Neuronal stem cell (in vitro differentiated cells): ENCODE measurements around the gene ANKMY1.

Source experiments
- DNase-seq: peaks from one replicate; pipeline ENCODE4 v3.0.0-alpha.2; 2013; ENCODE audit warnings: low spot score
- H2AFZ ChIP-seq: one replicate; pipeline ENCODE4 v1.6.1; 2013; ENCODE audit warnings: mild to moderate bottlenecking, low read length, inconsistent platforms
- H2AK5ac ChIP-seq: 2 replicates; pipeline ENCODE4 v1.6.1; 2013; ENCODE audit warnings: low read depth, mild to moderate bottlenecking, inconsistent platforms, low read length, moderate library complexity, mixed read lengths
- H2BK120ac ChIP-seq: 2 replicates; pipeline ENCODE4 v1.6.1; 2013; ENCODE audit warnings: low read depth, mild to moderate bottlenecking, inconsistent platforms, low read length, moderate library complexity, mixed read lengths
- H2BK12ac ChIP-seq: one replicate; pipeline ENCODE4 v1.6.1; 2013; ENCODE audit warnings: low read length, inconsistent platforms
- H2BK15ac ChIP-seq: 2 replicates; pipeline ENCODE4 v1.6.1; 2013; ENCODE audit warnings: mild to moderate bottlenecking, low read length, inconsistent platforms, mixed read lengths
- H2BK5ac ChIP-seq: one replicate; pipeline ENCODE4 v1.6.1; 2013; ENCODE audit warnings: inconsistent platforms, mild to moderate bottlenecking, low read length, moderate library complexity
- H3K14ac ChIP-seq: one replicate; pipeline ENCODE4 v1.6.1; 2013; ENCODE audit warnings: low read length, inconsistent platforms
- H3K18ac ChIP-seq: 2 replicates; pipeline ENCODE4 v1.6.1; 2013; ENCODE audit warnings: low read length, inconsistent platforms
- H3K23ac ChIP-seq: 2 replicates; pipeline ENCODE4 v1.6.1; 2013; ENCODE audit warnings: low read depth, mild to moderate bottlenecking, mixed read lengths, low read length, inconsistent platforms; ENCODE audit not compliant: poor library complexity
- H3K27ac ChIP-seq: replicated peaks from 3 replicates; pipeline ENCODE4 v1.5.1; 2013; ENCODE audit warnings: low read length, inconsistent platforms
- H3K27me3 ChIP-seq, 3 experiments: 2 replicates each; pipeline ENCODE4 v1.6.1; 2013; ENCODE audit warnings: low read length in 3 of 3, mild to moderate bottlenecking in 2 of 3, inconsistent platforms in 1 of 3, low read depth in 1 of 3, mixed read lengths in 1 of 3, moderate library complexity in 1 of 3; ENCODE audit not compliant: control insufficient read depth in 3 of 3, insufficient read depth in 3 of 3
- H3K36me3 ChIP-seq, 2 donors: replicated peaks in 1 of 2; 2 replicates each; pipeline ENCODE4 v1.6.1; 2013; ENCODE audit warnings: low read length in 2 of 2; ENCODE audit not compliant: control insufficient read depth in 2 of 2, insufficient read depth in 2 of 2
- H3K4ac ChIP-seq: 2 replicates; pipeline ENCODE4 v1.6.1; 2013; ENCODE audit warnings: inconsistent platforms, mild to moderate bottlenecking, low read length, moderate library complexity
- H3K4me1 ChIP-seq, 2 donors: 1 replicate in 1 of 2; 2 replicates in 1 of 2; pipeline ENCODE4 v1.6.1; 2013; ENCODE audit warnings: low read length in 2 of 2, low read depth in 1 of 2; ENCODE audit not compliant: control insufficient read depth in 2 of 2, insufficient read depth in 1 of 2
- H3K4me2 ChIP-seq: one replicate; pipeline ENCODE4 v1.6.1; 2013; ENCODE audit warnings: mild to moderate bottlenecking, low read length, inconsistent platforms; ENCODE audit not compliant: insufficient read depth, poor library complexity, severe bottlenecking
- H3K4me3 ChIP-seq, 2 donors: 2 replicates each; pipeline ENCODE4 v1.5.1; 2013; ENCODE audit warnings: low read length in 2 of 2, mild to moderate bottlenecking in 2 of 2, inconsistent platforms in 1 of 2, moderate library complexity in 1 of 2
- H3K79me1 ChIP-seq: one replicate; pipeline ENCODE4 v1.6.1; 2013; ENCODE audit warnings: low read depth, mild to moderate bottlenecking, inconsistent platforms, low read length, moderate library complexity
- H3K9ac ChIP-seq: one replicate; pipeline ENCODE4 v1.6.1; 2013; ENCODE audit warnings: mild to moderate bottlenecking, low read depth, low read length, inconsistent platforms; ENCODE audit not compliant: poor library complexity
- H3K9me3 ChIP-seq, 2 donors: replicated peaks in 1 of 2; 2 replicates each; pipeline versions ENCODE3 to v1.6.1; 2013; ENCODE audit warnings: low read length in 2 of 2, mild to moderate bottlenecking in 2 of 2, inconsistent platforms in 1 of 2, low read depth in 1 of 2, mixed read lengths in 1 of 2, moderate library complexity in 1 of 2; ENCODE audit not compliant: control insufficient read depth in 2 of 2, insufficient read depth in 1 of 2
- H4K8ac ChIP-seq: one replicate; pipeline ENCODE4 v1.6.1; 2013; ENCODE audit warnings: low read depth, mild to moderate bottlenecking, inconsistent platforms, low read length, moderate library complexity
- H4K91ac ChIP-seq: one replicate; pipeline ENCODE4 v1.6.1; 2013; ENCODE audit warnings: low read length, low read depth, mild to moderate bottlenecking, inconsistent platforms; ENCODE audit not compliant: poor library complexity
- WGBS, 2 donors: extraction: QIAGEN DNeasy Blood & Tissue Kit; methylation state at CpG; one replicate each; pipeline ENCODE4 v1.1.7; 2013; ENCODE audit warnings: missing lambda C conversion rate in 2 of 2, mixed read lengths in 1 of 2; ENCODE audit not compliant: insufficient read length in 2 of 2, insufficient replicate concordance in 1 of 2; ENCODE audit errors: extremely low coverage in 2 of 2; 5-methylcytosine and 5-hydroxymethylcytosine counted together

Gene ANKMY1

GRCh38 chr2:240588006-240588655 lies 30.3 kb upstream of the ANKMY1 start:
- H2BK12ac ChIP-seq: no peak overlapping the region
- peak overlapping the region; percentile 67 for H3K9ac ChIP-seq
- no peak overlapping the region for H3K27ac ChIP-seq
- no peak overlapping the region for H4K8ac ChIP-seq
- H3K4me3 ChIP-seq: peak overlapping the region in 1 of 2 donors; percentile 90
- H3K4ac ChIP-seq: no peak overlapping the region
- no peak overlapping the region for H2BK5ac ChIP-seq
- no peak overlapping the region for H2BK120ac ChIP-seq
- H3K36me3 ChIP-seq: peaks cover 20 to 55% of the 10 kb centered on the region in 2 donors
- DNase-seq: no peak
- H2AFZ ChIP-seq: no peak overlapping the region
- H2AK5ac ChIP-seq: no peak overlapping the region
- H2BK15ac ChIP-seq: no peak overlapping the region
- peak overlapping the region; percentile 69 for H3K4me2 ChIP-seq
- peaks cover 15 to 21% of the 10 kb centered on the region in 2 donors for H3K4me1 ChIP-seq
- no peak overlapping the region for H4K91ac ChIP-seq
- no peaks in the 10 kb centered on the region for H3K9me3 ChIP-seq
- H3K23ac ChIP-seq: peak overlapping the region; percentile 17
- no peak overlapping the region for H3K18ac ChIP-seq
- no peaks in the 10 kb centered on the region for H3K27me3 ChIP-seq
- no CpG with 5 or more reads among the region's 10 CpGs for WGBS, 2 donors
- peaks cover 40% of the 10 kb centered on the region for H3K79me1 ChIP-seq
- H3K14ac ChIP-seq: no peak overlapping the region

- Histone ChIP-seq H2BK120ac (peak overlapping the region; percentile 26), H3K9ac (peak overlapping the region; percentile 91), H3K27ac (no peak overlapping the region), H3K79me1 (peaks cover 40% of the 10 kb centered on the region), H4K8ac (no peak overlapping the region), H3K14ac (no peak overlapping the region), H3K4me3 (peak overlapping the region; percentile 90 to 93), H3K4me1 (peaks cover 15 to 21% of the 10 kb centered on the region in 2 donors), H3K36me3 (peaks cover 18 to 53% of the 10 kb centered on the region in 2 donors), H3K27me3 (no peaks in the 10 kb centered on the region), H2AK5ac (no peak overlapping the region), H2BK5ac (no peak overlapping the region), H4K91ac (no peak overlapping the region), H3K9me3 (no peaks in the 10 kb centered on the region), H3K4ac (no peak overlapping the region), H3K23ac (peak overlapping the region; percentile 56), H2AFZ (peak overlapping the region; percentile 99), H2BK12ac (no peak overlapping the region), H3K18ac (peak overlapping the region; percentile 78), H3K4me2 (peak overlapping the region; percentile 69), H2BK15ac (no peak overlapping the region)
- no CpG with 5 or more reads among the region's 62 CpGs for WGBS, 2 donors
- DNase-seq: no peak
These were observed 29.4 kb upstream of the ANKMY1 start for GRCh38 chr2:240586919-240587800.

GRCh38 chr2:240586198-240586918 lies 28.6 kb upstream of the ANKMY1 start, which contains the start of gene CAPN10:
TSS of gene CAPN10 (plus strand) at chr2:240586734. CDS start at chr2:240586912, 178 bp downstream.
- Histone ChIP-seq H2BK12ac (no peak within 1 kb of the TSS), H3K27ac (peak within 1 kb of the TSS; percentile 68), H3K4me1 (peaks cover 15 to 21% of the 10 kb centered on the region in 2 donors), H3K27me3 (no peaks in the 10 kb centered on the region), H2AK5ac (peak within 1 kb of the TSS; percentile 53), H3K18ac (peak within 1 kb of the TSS; percentile 98), H3K4me2 (peak within 1 kb of the TSS; percentile 69), H2AFZ (peak within 1 kb of the TSS; percentile 99), H3K79me1 (peaks cover 32% of the 10 kb centered on the region), H2BK5ac (peak within 1 kb of the TSS; percentile 58), H2BK15ac (no peak within 1 kb of the TSS), H3K9me3 (peaks cover 0 to 4% of the 10 kb centered on the region in 2 donors), H3K9ac (peak within 1 kb of the TSS; percentile 93), H4K8ac (peak within 1 kb of the TSS; percentile 56), H3K36me3 (peaks cover 10 to 46% of the 10 kb centered on the region in 2 donors), H3K23ac (peak within 1 kb of the TSS; percentile 75), H2BK120ac (peak within 1 kb of the TSS; percentile 63), H3K4ac (no peak within 1 kb of the TSS), H3K14ac (no peak within 1 kb of the TSS), H4K91ac (no peak within 1 kb of the TSS), H3K4me3 (peak within 1 kb of the TSS; percentile 90 to 93)
- peak; percentile 95 for DNase-seq
- WGBS, 2 donors: no CpG with 5 or more reads among the region's 88 CpGs
